Effector memory CD4-positive, alpha-beta T cell (primary cell): ENCODE data around the gene ATXN1.

Source experiments
- DNase-seq, 3 donors: peaks; one replicate each; pipeline ENCODE4 v3.0.0-alpha.2; 2020
- H3K27ac ChIP-seq: 2 replicates; pipeline ENCODE4 v1.7.0; 2013; ENCODE audit warnings: mild to moderate bottlenecking, low read length, moderate library complexity; ENCODE audit not compliant: insufficient read depth, poor library complexity, severe bottlenecking
- H3K27me3 ChIP-seq: replicated peaks from 2 replicates; pipeline ENCODE4 v1.7.0; 2013; ENCODE audit warnings: mild to moderate bottlenecking, low read length; ENCODE audit not compliant: insufficient read depth, control insufficient read depth, poor library complexity, severe bottlenecking
- H3K36me3 ChIP-seq: 2 replicates; pipeline ENCODE4 v1.7.0; 2013; ENCODE audit warnings: mild to moderate bottlenecking, low read length, moderate library complexity; ENCODE audit not compliant: control insufficient read depth, insufficient read depth
- H3K4me1 ChIP-seq: 2 replicates; pipeline ENCODE4 v1.7.0; 2013; ENCODE audit warnings: low read length, mild to moderate bottlenecking; ENCODE audit not compliant: control insufficient read depth, insufficient read depth, poor library complexity, severe bottlenecking
- H3K4me3 ChIP-seq: 2 replicates; pipeline ENCODE4 v1.7.0; 2013; ENCODE audit warnings: low read length, low read depth, mild to moderate bottlenecking; ENCODE audit not compliant: insufficient read depth, poor library complexity, severe bottlenecking
- H3K9me3 ChIP-seq: 2 replicates; pipeline ENCODE4 v1.7.0; 2013; ENCODE audit warnings: mild to moderate bottlenecking, low read length, moderate library complexity; ENCODE audit not compliant: control insufficient read depth

ATXN1 gene

DNA sequence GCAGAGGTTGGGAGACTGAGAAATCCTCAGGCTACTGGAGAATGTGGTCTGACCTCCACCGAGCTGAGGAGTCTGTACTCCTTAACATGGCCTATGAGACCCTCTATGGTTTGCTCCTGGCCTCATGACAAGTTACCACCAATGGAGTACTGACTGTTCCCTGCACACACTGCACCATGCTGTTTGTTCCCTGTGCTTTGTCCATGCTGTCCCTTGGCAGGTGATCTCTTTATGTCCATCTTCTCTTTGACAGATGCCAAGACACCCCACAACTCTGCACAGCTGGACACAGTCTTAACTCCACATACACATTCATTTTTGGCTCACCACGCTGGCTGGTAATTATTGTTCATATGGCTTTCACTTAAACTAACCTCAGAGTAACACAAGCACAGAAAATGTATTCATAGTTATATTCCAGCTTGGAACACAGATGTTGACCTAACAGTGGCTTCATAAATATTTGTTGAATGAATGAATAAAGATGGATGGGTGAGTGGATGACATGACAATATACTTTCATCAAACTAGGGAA, 258.0 kb downstream of the ATXN1 start:
- no peaks in the 10 kb centered on the region for H3K9me3 ChIP-seq
- no peaks in the 10 kb centered on the region for H3K36me3 ChIP-seq
- H3K27ac ChIP-seq: no peak overlapping the region
- DNase-seq: no peak
- no peak overlapping the region for H3K4me3 ChIP-seq
- peaks cover 15% of the 10 kb centered on the region for H3K4me1 ChIP-seq
- no peaks in the 10 kb centered on the region for H3K27me3 ChIP-seq

DNA sequence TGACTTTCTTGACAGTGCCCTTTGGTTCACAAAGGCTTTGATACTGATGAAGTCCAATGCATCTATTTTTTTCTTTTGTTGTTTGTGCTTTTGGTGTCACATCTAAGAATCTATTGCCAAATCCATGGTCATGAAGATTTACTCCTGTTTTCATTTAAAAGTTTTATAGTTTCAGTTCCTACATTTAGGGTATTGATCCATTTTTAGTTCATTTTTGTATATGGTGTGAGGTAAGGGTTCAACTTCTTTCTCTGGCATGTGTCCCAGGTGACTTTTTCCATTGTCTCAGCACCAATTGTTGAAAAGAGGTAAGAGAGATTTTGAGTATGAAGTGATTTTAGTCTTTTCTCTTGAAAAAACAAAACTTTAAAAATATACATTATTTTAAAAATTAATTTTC, 262.3 kb downstream of the ATXN1 start:
- Histone ChIP-seq H3K27me3 (no peaks in the 10 kb centered on the region), H3K27ac (no peak overlapping the region)

GRCh38 chr6:16498237-16498636, 263.0 kb downstream of the ATXN1 start:
- no peak for DNase-seq
- H3K27ac ChIP-seq: no peak overlapping the region
- peaks cover 6% of the 10 kb centered on the region for H3K4me1 ChIP-seq
- no peaks in the 10 kb centered on the region for H3K27me3 ChIP-seq
- H3K9me3 ChIP-seq: no peaks in the 10 kb centered on the region
- no peak overlapping the region for H3K4me3 ChIP-seq
- H3K36me3 ChIP-seq: no peaks in the 10 kb centered on the region

More for the DNA sequence above, 262.3 kb downstream of the ATXN1 start:
- Histone ChIP-seq H3K4me3 (no peak overlapping the region), H3K4me1 (peaks cover 9% of the 10 kb centered on the region), H3K36me3 (no peaks in the 10 kb centered on the region), H3K9me3 (no peaks in the 10 kb centered on the region)
- no peak for DNase-seq

DNA sequence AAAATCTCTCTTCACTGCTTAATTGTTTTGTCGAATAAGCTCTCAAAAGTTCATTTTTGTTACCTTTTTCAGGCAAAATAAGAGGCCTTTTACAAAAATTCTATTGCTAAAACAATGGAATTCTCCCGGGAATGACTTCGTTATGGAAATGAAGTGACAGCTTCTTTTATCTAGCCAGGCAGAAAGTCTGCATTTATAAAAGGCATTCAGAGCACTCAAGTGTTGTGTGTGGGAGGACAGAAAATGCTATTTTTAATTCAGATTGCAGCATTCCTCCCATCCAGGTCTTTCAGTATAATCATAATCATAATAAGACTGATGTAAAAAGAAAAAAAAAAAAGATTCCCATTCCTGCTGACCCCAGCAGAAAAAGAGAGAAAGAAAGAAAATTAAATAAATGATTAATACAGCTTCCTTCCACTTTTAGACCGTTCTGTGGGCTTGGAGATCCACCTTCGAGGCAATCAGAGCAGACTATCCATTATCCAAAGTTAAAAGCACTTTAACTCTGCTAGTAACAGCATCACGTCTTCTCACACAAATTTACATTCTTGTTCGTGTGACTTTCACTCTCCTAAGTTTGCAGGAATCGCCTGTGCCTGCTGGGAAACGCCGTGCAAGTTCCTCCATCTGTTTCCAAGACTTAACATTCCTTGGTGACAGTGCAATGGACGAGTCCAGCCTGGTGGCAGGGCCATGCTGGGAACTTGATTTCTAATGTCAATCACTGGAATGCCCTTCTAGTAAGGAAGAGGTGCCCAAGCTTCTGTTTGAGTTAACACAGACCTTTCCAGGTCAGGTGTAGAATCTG, 264.1 kb downstream of the ATXN1 start:
- Histone ChIP-seq H3K9me3 (no peaks in the 10 kb centered on the region), H3K27me3 (no peaks in the 10 kb centered on the region), H3K36me3 (no peaks in the 10 kb centered on the region), H3K4me3 (no peak overlapping the region), H3K27ac (no peak overlapping the region), H3K4me1 (peaks cover 6% of the 10 kb centered on the region)
- no peak for DNase-seq

DNA sequence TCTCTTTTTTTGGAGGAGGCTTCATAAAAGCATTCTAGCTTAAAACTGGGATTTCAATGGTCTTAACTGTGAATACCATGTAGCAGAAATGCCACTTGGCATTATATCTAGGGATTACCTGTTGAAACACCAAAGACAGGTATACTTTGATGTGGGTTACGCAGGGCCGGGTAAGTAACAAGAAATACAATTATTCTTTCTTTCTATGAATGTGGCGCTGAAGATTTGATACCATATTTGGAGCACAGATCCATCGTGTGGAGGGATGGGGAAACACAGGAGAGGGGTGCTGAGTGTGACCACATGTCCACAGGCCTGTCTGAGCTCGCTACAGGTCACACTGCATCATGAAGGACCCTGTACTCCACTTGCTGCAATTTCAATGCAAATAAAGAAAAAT, 265.1 kb downstream of the ATXN1 start:
- H3K27ac ChIP-seq: no peak overlapping the region
- no peaks in the 10 kb centered on the region for H3K36me3 ChIP-seq
- H3K27me3 ChIP-seq: no peaks in the 10 kb centered on the region
- peaks cover 6% of the 10 kb centered on the region for H3K4me1 ChIP-seq
- no peaks in the 10 kb centered on the region for H3K9me3 ChIP-seq
- H3K4me3 ChIP-seq: no peak overlapping the region
- no peak for DNase-seq

- no peaks in the 10 kb centered on the region for H3K27me3 ChIP-seq
- H3K36me3 ChIP-seq: no peaks in the 10 kb centered on the region
- H3K9me3 ChIP-seq: no peaks in the 10 kb centered on the region
- no peak overlapping the region for H3K4me3 ChIP-seq
- no peak for DNase-seq
- H3K27ac ChIP-seq: no peak overlapping the region
- peaks cover 6% of the 10 kb centered on the region for H3K4me1 ChIP-seq
Observed at GRCh38 chr6:16494793-16495192, 266.5 kb downstream of the ATXN1 start.

GRCh38 chr6:16493802-16494201, 267.5 kb downstream of the ATXN1 start:
- H3K27me3 ChIP-seq: no peaks in the 10 kb centered on the region
- no peaks in the 10 kb centered on the region for H3K9me3 ChIP-seq
- no peak overlapping the region for H3K4me3 ChIP-seq
- H3K27ac ChIP-seq: no peak overlapping the region
- no peak for DNase-seq
- H3K36me3 ChIP-seq: no peaks in the 10 kb centered on the region
- H3K4me1 ChIP-seq: peaks cover 6% of the 10 kb centered on the region

- no peak overlapping the region for H3K4me3 ChIP-seq
- no peaks in the 10 kb centered on the region for H3K36me3 ChIP-seq
- DNase-seq: no peak
- no peak overlapping the region for H3K27ac ChIP-seq
- no peaks in the 10 kb centered on the region for H3K9me3 ChIP-seq
- peaks cover 12% of the 10 kb centered on the region for H3K4me1 ChIP-seq
- H3K27me3 ChIP-seq: no peaks in the 10 kb centered on the region
Observed at GRCh38 chr6:16493112-16493511, 268.1 kb downstream of the ATXN1 start.

- Histone ChIP-seq H3K4me3 (no peak overlapping the region), H3K4me1 (peaks cover 15% of the 10 kb centered on the region), H3K9me3 (no peaks in the 10 kb centered on the region), H3K27me3 (no peaks in the 10 kb centered on the region), H3K36me3 (no peaks in the 10 kb centered on the region), H3K27ac (no peak overlapping the region)
- no peak for DNase-seq
Observed at GRCh38 chr6:16491666-16492313, 269.5 kb downstream of the ATXN1 start.

GRCh38 chr6:16490616-16491015, 270.6 kb downstream of the ATXN1 start:
- Histone ChIP-seq H3K27me3 (no peaks in the 10 kb centered on the region), H3K27ac (no peak overlapping the region), H3K9me3 (no peaks in the 10 kb centered on the region), H3K4me3 (no peak overlapping the region), H3K36me3 (no peaks in the 10 kb centered on the region), H3K4me1 (peaks cover 15% of the 10 kb centered on the region)
- no peak for DNase-seq
